H1 (cell line): ENCODE measurements around the gene KRTAP19-5. TPM values are rescaled to one million over a fixed set of nuclear protein-coding genes. Genes with fewer than 3 reads are reported as not detected.

Experiments
- CTCF ChIA-PET: fragments of 300-600 bp; sonication (Branson Sonifier 250); formaldehyde crosslinking; loops from one replicate; lab custom pipeline; 2021; ENCODE audit not compliant: partially characterized antibody; lab: Charles Lee
- POLR2A ChIA-PET: fragments of 300-600 bp; sonication (Branson Sonifier 250); formaldehyde crosslinking; loops from one replicate; lab custom pipeline; 2021; ENCODE audit warnings: inconsistent platforms; ENCODE audit not compliant: partially characterized antibody; lab: Charles Lee
- DNase-seq, 2 experiments: peaks; one replicate each; pipeline versions ENCODE4 v3.0.0 to v3.0.0-alpha.2; 2010 to 2022; ENCODE audit warnings: low spot score in 2 of 2, low read depth in 1 of 2, mixed read lengths in 1 of 2
- FAIRE-seq: peaks from 2 replicates; lab custom pipeline; 2011; peaks lifted over from hg19 to GRCh38; lab: Jason Lieb, UNC
- H2AFZ ChIP-seq: 2 replicates; pipeline ENCODE4 v1.8.1; 2012; ENCODE audit warnings: low read length, inconsistent platforms
- H2AK5ac ChIP-seq: 2 replicates; pipeline ENCODE4 v1.6.1; 2013; ENCODE audit warnings: low read depth, low read length
- H2BK120ac ChIP-seq: replicated peaks from 2 replicates; pipeline ENCODE3; 2013; ENCODE audit warnings: low read depth, low read length, inconsistent platforms
- H2BK12ac ChIP-seq: 2 replicates; pipeline ENCODE4 v1.6.1; 2013; ENCODE audit warnings: low read depth, low read length
- H2BK15ac ChIP-seq: 2 replicates; pipeline ENCODE4 v1.6.1; 2013; ENCODE audit warnings: low read length
- H2BK20ac ChIP-seq: 2 replicates; pipeline ENCODE4 v1.6.1; 2013; ENCODE audit warnings: low read length
- H2BK5ac ChIP-seq: 2 replicates; pipeline ENCODE4 v1.6.1; 2013; ENCODE audit warnings: low read depth, low read length
- H3K14ac ChIP-seq: 2 replicates; pipeline ENCODE4 v1.6.1; 2013; ENCODE audit warnings: inconsistent platforms; ENCODE audit not compliant: insufficient read length
- H3K18ac ChIP-seq: 2 replicates; pipeline ENCODE4 v1.6.1; 2013; ENCODE audit warnings: low read length; ENCODE audit errors: extremely low read depth
- H3K23ac ChIP-seq: 2 replicates; pipeline ENCODE4 v1.6.1; 2013; ENCODE audit warnings: inconsistent platforms; ENCODE audit not compliant: insufficient read length
- H3K23me2 ChIP-seq: 2 replicates; pipeline ENCODE4 v1.6.1; 2013; ENCODE audit warnings: low read depth, low read length
- H3K27ac ChIP-seq: 2 replicates; pipeline ENCODE4 v1.6.1; 2011; ENCODE audit warnings: low read depth, low read length, inconsistent platforms
- H3K27me3 ChIP-seq, 4 experiments: replicated peaks in 1 of 4; 1 replicate in 1 of 4; 2 replicates in 3 of 4; pipeline versions ENCODE4 v1.6.1 to v1.8.1; 2011 to 2013; ENCODE audit warnings: low read length in 3 of 4, mild to moderate bottlenecking in 3 of 4, inconsistent platforms in 2 of 4, mixed read lengths in 2 of 4, moderate library complexity in 1 of 4; ENCODE audit not compliant: control insufficient read depth in 3 of 4, insufficient read depth in 3 of 4; ENCODE audit errors: extremely low read depth in 1 of 4
- H3K36me3 ChIP-seq, 4 experiments: 2 replicates each; pipeline versions ENCODE4 v1.6.1 to v1.8.1; 2011 to 2013; ENCODE audit warnings: mild to moderate bottlenecking in 4 of 4, low read length in 3 of 4, moderate library complexity in 2 of 4, control low read depth in 1 of 4, inconsistent platforms in 1 of 4; ENCODE audit not compliant: insufficient read depth in 4 of 4, control insufficient read depth in 2 of 4
- H3K4ac ChIP-seq: replicated peaks from 2 replicates; pipeline ENCODE3; 2013; ENCODE audit warnings: low read length, low read depth, mixed read lengths, inconsistent platforms; ENCODE audit not compliant: insufficient read length
- H3K4me1 ChIP-seq, 4 experiments: replicated peaks in 1 of 4; 1 replicate in 1 of 4; 2 replicates in 3 of 4; pipeline versions ENCODE4 v1.6.1 to v1.8.1; 2011 to 2013; ENCODE audit warnings: low read length in 3 of 4, inconsistent platforms in 2 of 4, mixed read lengths in 1 of 4; ENCODE audit not compliant: insufficient read depth in 4 of 4, control insufficient read depth in 3 of 4
- H3K4me2 ChIP-seq, 2 experiments: 2 replicates each; pipeline versions ENCODE4 v1.6.1 to v1.8.1; 2011 to 2013; ENCODE audit warnings: low read depth in 2 of 2, low read length in 2 of 2, control low read depth in 1 of 2, inconsistent platforms in 1 of 2, mild to moderate bottlenecking in 1 of 2; ENCODE audit not compliant: insufficient read depth in 1 of 2
- H3K4me3 ChIP-seq, 4 experiments: fragments of 200-600, 300-600 bp in 1 of 4; sonication (generic), shearing (Covaris generic), sonication (Bioruptor Twin) in 1 of 4; 2 replicates each; pipeline versions ENCODE4 v1.5.1 to v1.8.1; 2011 to 2016; ENCODE audit warnings: low read length in 4 of 4, low read depth in 3 of 4, control low read depth in 2 of 4, inconsistent platforms in 2 of 4, mild to moderate bottlenecking in 2 of 4, mixed read lengths in 1 of 4, moderate library complexity in 1 of 4; ENCODE audit not compliant: insufficient read depth in 2 of 4; ENCODE audit errors: extremely low read depth in 1 of 4
- H3K56ac ChIP-seq: replicated peaks from 2 replicates; pipeline ENCODE3; 2013; ENCODE audit warnings: low read depth, mild to moderate bottlenecking, mixed read lengths, low read length, inconsistent platforms; ENCODE audit not compliant: insufficient read length
- H3K79me1 ChIP-seq: 2 replicates; pipeline ENCODE4 v1.6.1; 2013; ENCODE audit warnings: low read depth, low read length, control low read depth
- H3K79me2 ChIP-seq, 2 experiments: 2 replicates each; pipeline versions ENCODE4 v1.6.1 to v1.8.1; 2012 to 2013; ENCODE audit warnings: low read length in 2 of 2, mild to moderate bottlenecking in 2 of 2, inconsistent platforms in 1 of 2; ENCODE audit not compliant: insufficient read depth in 2 of 2, control insufficient read depth in 1 of 2
- H3K9ac ChIP-seq, 4 experiments: replicated peaks in 1 of 4; 1 replicate in 1 of 4; 2 replicates in 3 of 4; pipeline versions ENCODE4 v1.6.1 to v1.8.1; 2011 to 2013; ENCODE audit warnings: low read depth in 3 of 4, low read length in 3 of 4, control low read depth in 2 of 4, mild to moderate bottlenecking in 2 of 4, moderate library complexity in 2 of 4, inconsistent platforms in 1 of 4; ENCODE audit errors: extremely low read depth in 1 of 4
- H3K9me3 ChIP-seq, 2 experiments: 2 replicates each; pipeline versions ENCODE4 v1.6.1 to v1.8.1; 2012 to 2013; ENCODE audit warnings: mild to moderate bottlenecking in 2 of 2, moderate library complexity in 2 of 2, control low read depth in 1 of 2, inconsistent platforms in 1 of 2, low read depth in 1 of 2, low read length in 1 of 2, mixed read lengths in 1 of 2; ENCODE audit not compliant: insufficient read depth in 2 of 2
- H4K20me1 ChIP-seq, 2 experiments: replicated peaks in 1 of 2; 2 replicates each; pipeline versions ENCODE3 to v1.8.1; 2011 to 2013; ENCODE audit warnings: inconsistent platforms in 2 of 2, low read length in 2 of 2, mild to moderate bottlenecking in 1 of 2; ENCODE audit not compliant: insufficient read depth in 2 of 2, control insufficient read depth in 1 of 2
- H4K5ac ChIP-seq: 2 replicates; pipeline ENCODE4 v1.6.1; 2013; ENCODE audit warnings: low read length, low read depth, mixed read lengths, inconsistent platforms; ENCODE audit not compliant: insufficient read length
- H4K8ac ChIP-seq: 2 replicates; pipeline ENCODE4 v1.8.0; 2013; ENCODE audit warnings: mild to moderate bottlenecking, moderate library complexity, low read length, inconsistent platforms; ENCODE audit not compliant: insufficient read depth; ENCODE audit errors: extremely low read depth
- H4K91ac ChIP-seq: replicated peaks from 2 replicates; pipeline ENCODE3; 2013; ENCODE audit warnings: low read length, mixed read lengths, inconsistent platforms; ENCODE audit not compliant: insufficient read length
- CBX5 ChIP-seq: fragments of 300-800, 300-1000 bp; sonication (generic); IDR thresholded peaks from 2 replicates; pipeline ENCODE4 v1.7.1; 2016; ENCODE audit warnings: antibody characterized with exemption, low read length, low read depth
- EGR1 ChIP-seq: IDR thresholded peaks from 2 replicates; pipeline ENCODE4 v1.6.1; 2011; ENCODE audit warnings: low read depth, low read length, borderline replicate concordance
- NANOG ChIP-seq: IDR thresholded peaks from 2 replicates; pipeline ENCODE4 v1.6.1; 2011; ENCODE audit warnings: low read length, low read depth, mild to moderate bottlenecking, inconsistent platforms; ENCODE audit not compliant: insufficient read depth, poor library complexity, severe bottlenecking
- POLR2AphosphoS5 ChIP-seq: IDR thresholded peaks from 2 replicates; pipeline ENCODE4 v1.6.1; 2011; ENCODE audit warnings: low read depth, low read length
- WGBS, 2 experiments: shearing (Covaris generic) in 1 of 2; methylation state at CpG; one replicate each; pipeline versions ENCODE4 v1.1.6 to v1.1.7; 2013 to 2015; ENCODE audit warnings: low lambda C conversion rate in 2 of 2, mixed read lengths in 2 of 2, inconsistent platforms in 1 of 2, low coverage in 1 of 2, missing lambda C conversion rate in 1 of 2; ENCODE audit not compliant: insufficient replicate concordance in 2 of 2, insufficient coverage in 1 of 2, insufficient read length in 1 of 2; ENCODE audit errors: extremely low coverage in 1 of 2, missing lambda C conversion rate in 1 of 2; 5-methylcytosine and 5-hydroxymethylcytosine counted together
- polyA plus RNA-seq, 7 experiments: library from polyadenylated mRNA; depleted of rRNA in 3 of 7; stranded (reverse) in 5 of 7; unstranded in 2 of 7; fragments of >200 nt in 5 of 7; fragments of 200-250 nt in 2 of 7; gene quantifications; 1 replicate in 5 of 7; 2 replicates in 1 of 7; 4 replicates in 1 of 7; pipeline versions ENCODE4 v1.2.1 to v1.2.3, GENCODE V29; 2011 to 2013; ENCODE audit warnings: missing spikeins in 2 of 7, mixed read lengths in 2 of 7
- total RNA-seq: library from RNA; stranded (reverse); fragmentation: NEBNext Ultra II Directional; extraction: Animal tissue kit (Norgen Biotek cat#: 25700); gene quantifications from 2 replicates; pipeline ENCODE4 v1.2.1, GENCODE V29; 2021

The KRTAP19-5 gene
- total and polyA plus RNA-seq, 2 of the 8 experiments (the other 6 are each of a cell fraction or from before 2014, with no cell fraction given): not detected

- Histone ChIP-seq H2AFZ (no peak overlapping the region), H2BK120ac (no peak overlapping the region), H3K9me3 (peaks cover 13 to 18% of the 10 kb centered on the region in 2 experiments), H2BK12ac (no peak overlapping the region), H4K5ac (no peak overlapping the region), H3K4ac (no peak overlapping the region), H3K9ac (no peak overlapping the region), H4K91ac (no peak overlapping the region), H2BK5ac (no peak overlapping the region), H3K14ac (no peak overlapping the region), H3K36me3 (no peaks in the 10 kb centered on the region), H3K4me2 (no peak overlapping the region), H4K8ac (no peak overlapping the region), H4K20me1 (no peaks in the 10 kb centered on the region), H2BK15ac (no peak overlapping the region), H2AK5ac (no peak overlapping the region), H3K79me1 (no peaks in the 10 kb centered on the region), H2BK20ac (no peak overlapping the region), H3K4me3 (no peak overlapping the region), H3K27ac (no peak overlapping the region), H3K23ac (no peak overlapping the region), H3K18ac (no peak overlapping the region), H3K56ac (no peak overlapping the region), H3K23me2 (no peaks in the 10 kb centered on the region), H3K27me3 (no peaks in the 10 kb centered on the region), H3K79me2 (no peaks in the 10 kb centered on the region), H3K4me1 (no peaks in the 10 kb centered on the region)
- DNase-seq (no peak), FAIRE-seq (no peak)
- 100% methylated on average over 2 of the region's 2 CpGs; no CpG with 5 or more reads in 1 of the 2 experiments for WGBS, 2 experiments
- ChIA-PET POLR2A (no interaction called here), CTCF (interaction anchor here (1.0 kb wide), 1 partner anchor 20 kb away, joined by 4 read pairs; no protein-coding TSS in a partner anchor)
- TF ChIP-seq CBX5 (no peak), NANOG (no peak), EGR1 (no peak), POLR2AphosphoS5 (no peak)
These were observed 15.8 kb downstream of the KRTAP19-5 start for GRCh38 chr21:30486180-30486579.
